BLaER1 treated with 17β-estradiol and CSF1 and Interleukin-3, amounts not matched to agents 10 nM and 100 nM (cell line): Measurements from ENCODE around the gene NHERF1.

Source experiments
- H3K27ac ChIP-seq, 11 experiments: shearing (Covaris generic); formaldehyde crosslinking; 2 replicates each; pipeline ENCODE4 v1.8.1; 2022
- H3K27me3 ChIP-seq, 11 experiments: shearing (Covaris generic); formaldehyde crosslinking; 2 replicates each; pipeline ENCODE4 v1.8.1; 2022
- H3K36me3 ChIP-seq, 11 experiments: shearing (Covaris generic); formaldehyde crosslinking; 2 replicates each; pipeline ENCODE4 v1.8.1; 2022
- H3K4me1 ChIP-seq, 10 experiments: shearing (Covaris generic); formaldehyde crosslinking; 2 replicates each; pipeline ENCODE4 v1.8.1; 2022
- H3K4me2 ChIP-seq, 11 experiments: shearing (Covaris generic); formaldehyde crosslinking; 2 replicates each; pipeline ENCODE4 v1.8.1; 2022
- H3K4me3 ChIP-seq, 10 experiments: shearing (Covaris generic); formaldehyde crosslinking; 2 replicates each; pipeline ENCODE4 v1.8.1; 2022
- H3K9ac ChIP-seq, 11 experiments: shearing (Covaris generic); formaldehyde crosslinking; 2 replicates each; pipeline ENCODE4 v1.8.1; 2022
- H3K9me3 ChIP-seq, 11 experiments: shearing (Covaris generic); formaldehyde crosslinking; replicated peaks in 1 of 11; 2 replicates each; pipeline ENCODE4 v1.8.1; 2022
- H4K20me1 ChIP-seq, 11 experiments: shearing (Covaris generic); formaldehyde crosslinking; 2 replicates each; pipeline ENCODE4 v1.8.1; 2022
- Cebpa-rat ChIP-seq, 11 experiments: shearing (Covaris generic); IDR thresholded peaks; 2 replicates each; pipeline ENCODE4 v1.8.1; 2022

The NHERF1 gene

DNA sequence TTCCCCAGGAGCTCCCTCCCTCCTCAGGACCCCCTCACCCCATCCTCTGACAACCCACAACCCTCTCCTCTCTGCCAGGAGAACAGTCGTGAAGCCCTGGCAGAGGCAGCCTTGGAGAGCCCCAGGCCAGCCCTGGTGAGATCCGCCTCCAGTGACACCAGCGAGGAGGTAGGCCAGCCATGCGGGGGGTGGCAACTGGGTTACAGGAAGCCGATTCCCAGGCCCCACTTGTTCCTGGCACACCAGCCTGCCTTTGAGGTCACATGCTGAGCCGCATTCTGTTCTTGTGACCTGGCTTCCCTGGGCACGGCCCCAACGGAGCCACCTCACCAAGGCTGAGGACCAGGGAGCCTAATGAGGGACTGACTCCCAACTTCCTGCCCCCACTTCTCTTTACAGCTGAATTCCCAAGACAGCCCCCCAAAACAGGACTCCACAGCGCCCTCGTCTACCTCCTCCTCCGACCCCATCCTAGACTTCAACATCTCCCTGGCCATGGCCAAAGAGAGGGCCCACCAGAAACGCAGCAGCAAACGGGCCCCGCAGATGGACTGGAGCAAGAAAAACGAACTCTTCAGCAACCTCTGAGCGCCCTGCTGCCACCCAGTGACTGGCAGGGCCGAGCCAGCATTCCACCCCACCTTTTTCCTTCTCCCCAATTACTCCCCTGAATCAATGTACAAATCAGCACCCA is 19.8 kb downstream of the NHERF1 start:
- H3K4me1 ChIP-seq: peaks cover 2 to 26% (median 18%) of the 10 kb centered on the region in 10 experiments; a peak in 19 of 20 replicates
- no peak overlapping the region for H3K4me3 ChIP-seq
- H3K4me2 ChIP-seq: no peak overlapping the region
- TF ChIP-seq Cebpa-rat (IDR thresholded peaks at IDR 0.05): no peak
- no peaks in the 10 kb centered on the region for H3K9me3 ChIP-seq
- H3K36me3 ChIP-seq: peaks cover 47 to 100% (median 98%) of the 10 kb centered on the region in 11 experiments
- H3K9ac ChIP-seq: peak overlapping the region in 4 of 11 experiments; percentile 4 to 42 (median 32); a peak in 4 of 22 replicates
- peak overlapping the region in 5 of 11 experiments; percentile 6 to 44 (median 28); a peak in 6 of 22 replicates for H3K27ac ChIP-seq
- H4K20me1 ChIP-seq: peaks cover 59 to 100% (median 92%) of the 10 kb centered on the region in 11 experiments; a peak in 21 of 22 replicates
- H3K27me3 ChIP-seq: no peaks in the 10 kb centered on the region

DNA sequence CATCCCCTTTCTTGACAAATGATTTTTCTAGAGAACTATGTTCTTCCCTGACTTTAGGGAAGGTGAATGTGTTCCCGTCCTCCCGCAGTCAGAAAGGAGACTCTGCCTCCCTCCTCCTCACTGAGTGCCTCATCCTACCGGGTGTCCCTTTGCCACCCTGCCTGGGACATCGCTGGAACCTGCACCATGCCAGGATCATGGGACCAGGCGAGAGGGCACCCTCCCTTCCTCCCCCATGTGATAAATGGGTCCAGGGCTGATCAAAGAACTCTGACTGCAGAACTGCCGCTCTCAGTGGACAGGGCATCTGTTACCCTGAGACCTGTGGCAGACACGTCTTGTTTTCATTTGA is 20.3 kb downstream of the NHERF1 start:
- Histone ChIP-seq H4K20me1 (peaks cover 62 to 100% (median 90%) of the 10 kb centered on the region in 11 experiments; a peak in 21 of 22 replicates), H3K4me1 (peaks cover under 1 to 25% (median 15%) of the 10 kb centered on the region in 10 experiments; a peak in 18 of 20 replicates), H3K9me3 (no peaks in the 10 kb centered on the region), H3K36me3 (peaks cover 52 to 100% (median 98%) of the 10 kb centered on the region in 11 experiments), H3K4me2 (no peak overlapping the region), H3K9ac (peak overlapping the region in 3 of 11 experiments; percentile 24 to 33 (median 31); a peak in 2 of 22 replicates), H3K4me3 (no peak overlapping the region), H3K27me3 (no peaks in the 10 kb centered on the region), H3K27ac (peak overlapping the region in 2 of 11 experiments; percentile 6 to 44; a peak in 2 of 22 replicates)
- no peak for TF ChIP-seq Cebpa-rat (IDR thresholded peaks at IDR 0.05)

DNA sequence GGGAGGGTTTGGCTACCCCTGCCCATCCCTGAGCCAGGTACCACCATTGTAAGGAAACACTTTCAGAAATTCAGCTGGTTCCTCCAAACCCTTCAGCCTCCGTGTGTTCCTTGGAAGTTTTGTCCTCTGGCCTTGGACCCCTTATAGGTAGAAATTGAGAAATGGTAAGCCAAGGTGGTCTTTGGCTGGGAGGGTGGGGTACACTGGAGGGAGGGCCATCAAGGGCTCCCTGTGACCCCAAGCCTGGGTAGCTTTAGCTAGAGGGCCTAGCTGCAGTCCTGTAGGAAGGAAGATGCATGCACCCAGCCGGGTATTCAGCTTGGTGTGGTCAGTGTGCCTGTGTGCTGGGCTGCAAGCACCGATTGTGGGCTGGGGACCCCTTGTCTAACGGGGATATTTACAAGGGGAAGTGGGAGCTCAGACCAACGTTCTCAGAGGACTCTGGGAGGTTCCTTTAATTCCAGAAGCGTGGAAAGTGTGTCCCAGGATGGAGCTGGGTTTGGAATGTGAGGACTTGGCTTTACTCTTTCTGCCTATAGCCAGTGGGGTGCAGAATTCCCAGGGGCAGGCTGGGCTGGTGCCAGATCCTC is 20.9 kb downstream of the NHERF1 start:
- H3K4me3 ChIP-seq: no peak overlapping the region
- no peaks in the 10 kb centered on the region for H3K27me3 ChIP-seq
- peaks cover 54 to 100% (median 94%) of the 10 kb centered on the region in 11 experiments for H3K36me3 ChIP-seq
- H4K20me1 ChIP-seq: peaks cover 56 to 100% (median 90%) of the 10 kb centered on the region in 11 experiments; a peak in 20 of 22 replicates
- H3K4me2 ChIP-seq: no peak overlapping the region
- no peak overlapping the region for H3K9ac ChIP-seq
- no peak overlapping the region; a peak in 1 of 22 replicates for H3K27ac ChIP-seq
- TF ChIP-seq Cebpa-rat (IDR thresholded peaks at IDR 0.05): no peak
- peaks cover 3 to 26% (median 14%) of the 10 kb centered on the region in 10 experiments for H3K4me1 ChIP-seq
- H3K9me3 ChIP-seq: no peaks in the 10 kb centered on the region

DNA sequence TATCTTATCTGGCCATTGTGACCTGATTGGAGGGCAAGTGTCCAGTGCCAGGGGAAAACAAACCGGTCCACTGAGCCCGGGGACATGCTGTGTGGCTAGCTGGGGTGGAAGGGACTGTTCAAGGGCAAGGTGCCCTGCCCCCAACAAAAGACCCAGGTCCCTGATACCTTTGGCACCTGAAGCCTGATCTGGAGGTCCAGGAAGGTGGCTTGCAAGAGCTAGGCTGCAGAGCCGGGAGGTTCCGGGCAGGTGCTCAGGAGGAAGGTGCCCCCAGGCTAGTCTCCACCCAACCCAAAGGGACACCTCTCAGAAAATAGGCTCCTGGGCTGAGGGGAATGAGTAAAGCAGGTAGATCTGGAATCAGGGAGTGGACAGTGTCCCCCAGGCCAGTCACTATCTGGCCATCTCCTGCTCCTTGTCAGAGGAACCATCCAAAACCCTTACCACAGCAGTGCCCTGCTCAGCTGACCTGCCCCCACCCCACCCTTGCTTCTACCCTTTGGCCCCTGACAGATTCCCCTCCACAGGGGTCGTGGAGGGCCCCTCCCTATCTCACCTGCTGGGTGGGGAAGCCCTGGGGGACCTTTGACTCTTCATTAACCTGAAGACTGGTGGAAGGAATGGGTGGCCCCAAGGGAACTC is 21.5 kb downstream of the NHERF1 start:
- H3K4me3 ChIP-seq: no peak overlapping the region
- H3K9me3 ChIP-seq: no peaks in the 10 kb centered on the region
- peaks cover 54 to 100% (median 88%) of the 10 kb centered on the region in 11 experiments for H3K36me3 ChIP-seq
- H3K27me3 ChIP-seq: no peaks in the 10 kb centered on the region
- no peak overlapping the region for H3K9ac ChIP-seq
- H3K4me1 ChIP-seq: peaks cover 2 to 32% (median 14%) of the 10 kb centered on the region in 10 experiments
- no peak overlapping the region for H3K27ac ChIP-seq
- H4K20me1 ChIP-seq: peaks cover 50 to 93% (median 84%) of the 10 kb centered on the region in 11 experiments; a peak in 20 of 22 replicates
- no peak for TF ChIP-seq Cebpa-rat (IDR thresholded peaks at IDR 0.05)
- no peak overlapping the region for H3K4me2 ChIP-seq

DNA sequence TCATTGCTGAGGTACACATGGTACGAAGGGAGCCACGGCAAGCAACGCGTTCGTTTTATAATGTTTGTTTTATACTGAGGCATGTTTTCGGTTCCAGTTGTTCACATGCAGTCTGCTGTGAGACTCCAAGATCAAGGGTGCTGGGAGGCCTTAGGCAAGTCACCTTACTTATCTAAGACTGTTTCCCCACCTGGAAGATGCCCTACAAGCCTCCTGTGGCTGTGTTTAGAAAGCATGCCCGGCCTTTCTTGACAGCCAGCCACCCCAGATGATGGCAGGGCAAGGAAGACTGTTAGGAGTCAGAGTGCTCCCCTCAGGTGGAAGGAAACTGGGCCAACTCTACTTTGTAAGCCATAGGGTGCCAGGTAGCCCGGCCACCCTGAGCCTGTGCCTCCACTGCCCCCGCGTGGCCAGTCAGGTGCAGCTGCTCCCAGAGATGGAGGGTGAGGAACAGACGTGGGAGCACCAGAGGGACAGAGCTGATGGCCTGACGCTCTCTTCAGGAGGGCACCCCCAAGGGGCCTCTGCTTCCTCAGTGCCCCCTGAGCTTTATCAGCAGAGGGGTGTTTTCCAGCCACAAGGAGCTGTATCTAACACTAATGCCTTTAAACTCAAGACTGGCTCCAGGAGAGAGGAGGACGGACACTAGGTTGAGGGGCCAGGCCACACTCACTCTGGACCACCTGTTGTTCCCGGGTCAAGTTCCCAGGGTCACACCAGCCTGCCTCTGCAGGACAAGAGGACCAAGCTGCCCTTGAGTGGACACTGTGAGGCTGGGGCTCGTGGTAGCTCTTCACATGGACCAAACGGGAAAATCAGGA is 22.3 kb downstream of the NHERF1 start:
- no peak for TF ChIP-seq Cebpa-rat (IDR thresholded peaks at IDR 0.05)
- H3K9me3 ChIP-seq: no peaks in the 10 kb centered on the region
- H3K27me3 ChIP-seq: no peaks in the 10 kb centered on the region
- peak overlapping the region in 4 of 11 experiments; percentile 4 to 25 (median 8); a peak in 2 of 22 replicates for H3K27ac ChIP-seq
- H3K4me3 ChIP-seq: no peak overlapping the region
- peaks cover 9 to 38% (median 20%) of the 10 kb centered on the region in 10 experiments for H3K4me1 ChIP-seq
- H3K4me2 ChIP-seq: 0 out of 22 replicates have a peak overlapping the region, but pooled peaks of 1 of the 11 experiments have one; percentile 5
- peak overlapping the region in 5 of 11 experiments; percentile 13 to 47 (median 33); a peak in 4 of 22 replicates for H3K9ac ChIP-seq
- peaks cover 54 to 96% (median 83%) of the 10 kb centered on the region in 11 experiments for H3K36me3 ChIP-seq
- H4K20me1 ChIP-seq: peaks cover 54 to 92% (median 85%) of the 10 kb centered on the region in 11 experiments; a peak in 20 of 22 replicates

DNA sequence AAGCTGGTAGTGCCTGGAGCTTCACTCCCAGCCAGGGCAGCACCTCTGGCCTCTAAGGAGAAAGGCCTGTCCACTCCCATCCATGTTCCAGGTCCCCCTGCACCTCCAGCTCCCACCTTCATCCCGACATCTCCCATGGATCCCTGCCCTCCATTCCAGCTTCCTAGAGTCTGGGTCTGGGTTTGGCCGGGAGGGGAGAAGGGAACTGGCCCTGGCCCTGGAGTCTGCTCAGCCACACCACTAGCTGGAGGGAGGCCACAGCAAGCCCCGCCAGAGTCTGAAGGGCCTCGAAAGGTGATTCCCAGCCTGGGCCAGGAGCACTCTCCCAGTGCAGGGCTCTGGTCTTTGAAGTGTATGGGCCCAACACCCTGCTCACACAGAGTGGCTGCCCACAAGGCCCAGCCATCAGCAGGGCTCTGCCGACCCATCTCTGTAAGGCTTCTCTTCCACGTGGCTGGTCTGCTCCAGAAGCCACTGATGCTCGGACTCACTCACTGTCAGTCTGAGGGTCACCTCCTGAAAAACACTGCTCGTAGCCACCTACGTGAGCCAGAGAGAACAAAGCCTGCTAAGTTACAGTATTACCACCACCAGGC is 23.0 kb downstream of the NHERF1 start:
- H3K4me3 ChIP-seq: no peak overlapping the region
- no peaks in the 10 kb centered on the region for H3K9me3 ChIP-seq
- H3K4me2 ChIP-seq: 0 out of 22 replicates have a peak overlapping the region, but pooled peaks of 1 of the 11 experiments have one; percentile 5
- peak overlapping the region in 4 of 11 experiments; percentile 4 to 25 (median 8); a peak in 2 of 22 replicates for H3K27ac ChIP-seq
- H4K20me1 ChIP-seq: peaks cover 54 to 85% (median 78%) of the 10 kb centered on the region in 11 experiments; a peak in 20 of 22 replicates
- H3K27me3 ChIP-seq: no peaks in the 10 kb centered on the region
- TF ChIP-seq Cebpa-rat (IDR thresholded peaks at IDR 0.05): no peak
- H3K9ac ChIP-seq: peak overlapping the region in 5 of 11 experiments; percentile 13 to 47 (median 33); a peak in 5 of 22 replicates
- H3K4me1 ChIP-seq: peaks cover 10 to 38% (median 20%) of the 10 kb centered on the region in 10 experiments
- peaks cover 54 to 89% (median 76%) of the 10 kb centered on the region in 11 experiments for H3K36me3 ChIP-seq

DNA sequence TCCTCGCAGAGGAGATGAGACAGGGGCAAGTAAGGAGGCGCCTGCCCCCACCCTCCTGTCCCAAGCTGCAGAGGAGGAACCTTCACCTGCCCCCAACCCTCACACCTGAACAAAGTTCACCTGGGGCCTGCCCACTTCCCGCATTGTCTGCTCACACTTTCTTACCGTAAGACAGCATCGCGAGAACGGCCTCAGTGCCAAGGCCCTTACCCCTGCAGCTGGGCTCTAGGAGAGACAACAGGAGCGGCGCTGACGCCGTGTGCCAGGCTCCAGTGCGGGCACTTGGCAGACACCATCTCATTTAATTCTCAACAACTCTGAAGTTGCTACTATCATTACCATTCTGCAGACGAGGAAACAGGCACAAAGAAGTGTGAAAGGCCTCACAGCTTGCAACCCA is 23.6 kb downstream of the NHERF1 start:
- no peak overlapping the region for H3K27ac ChIP-seq

More for the DNA sequence above, 23.6 kb downstream of the NHERF1 start:
- no peaks in the 10 kb centered on the region for H3K27me3 ChIP-seq
- no peak overlapping the region for H3K4me2 ChIP-seq
- peaks cover 54 to 83% (median 69%) of the 10 kb centered on the region in 11 experiments for H3K36me3 ChIP-seq
- peaks cover 54 to 80% (median 73%) of the 10 kb centered on the region in 11 experiments; a peak in 20 of 22 replicates for H4K20me1 ChIP-seq
- no peaks in the 10 kb centered on the region for H3K9me3 ChIP-seq
- H3K9ac ChIP-seq: peak overlapping the region in 2 of 11 experiments; percentile 32 to 47; a peak in 1 of 22 replicates
- H3K4me3 ChIP-seq: no peak overlapping the region
- no peak for TF ChIP-seq Cebpa-rat (IDR thresholded peaks at IDR 0.05)
- peaks cover 15 to 42% (median 24%) of the 10 kb centered on the region in 10 experiments for H3K4me1 ChIP-seq
